ENCODE results near the gene FAM9C. TPM values are rescaled to one million over a fixed set of nuclear protein-coding genes. Genes with fewer than 3 reads are reported as not detected.

The FAM9C gene
- total RNA-seq, 1 experiment from 2014 or later = not detected

DNA sequence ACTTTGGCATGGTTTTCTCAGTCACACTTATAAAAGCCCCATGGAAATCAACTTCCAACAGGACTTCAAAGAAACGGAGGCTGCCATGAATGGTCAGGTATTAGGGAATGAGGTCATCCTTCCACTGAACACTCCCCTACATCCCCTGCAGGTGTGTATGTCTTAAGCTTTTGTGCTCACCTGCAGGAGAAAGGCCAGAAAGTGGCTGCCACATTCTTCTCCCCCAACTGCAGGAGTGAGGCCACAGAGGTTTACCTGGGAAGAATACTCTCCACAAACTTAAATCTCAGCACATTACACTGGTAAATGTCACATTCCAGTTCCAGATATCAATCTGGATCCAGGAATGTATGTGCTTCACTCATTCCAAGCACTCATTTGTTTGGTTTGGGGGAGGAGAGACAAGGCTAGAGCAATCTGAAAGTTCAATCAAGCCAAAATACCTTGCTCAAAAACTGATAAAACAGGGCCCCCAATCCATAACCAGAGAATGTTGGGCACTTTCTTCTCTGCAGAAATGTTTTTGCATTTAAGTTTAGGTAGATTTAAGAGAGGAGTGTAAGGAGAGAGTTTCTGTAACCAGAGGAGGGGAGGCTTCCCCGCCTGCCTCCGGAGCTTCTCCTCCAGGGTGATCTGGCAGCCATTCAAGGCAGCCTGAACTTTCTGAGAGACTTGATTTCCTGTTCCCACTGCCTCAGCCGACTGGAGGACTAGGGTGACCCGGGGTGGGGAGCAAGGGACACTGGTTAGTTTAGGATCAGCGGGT is 15.4 kb downstream of the FAM9C start:
- BruUV-seq (replicated peaks) = no TSS peak
- TF ChIP-seq TCF7L2 (IDR thresholded peaks at IDR 0.05; ENCODE audit: borderline replicate concordance, extremely low read depth, insufficient read depth, insufficient read length) (peak; percentile 77), CBX3 (IDR thresholded peaks at IDR 0.05; ENCODE audit: low read depth) (no peak), RAD21 (IDR thresholded peaks at IDR 0.05; ENCODE audit: low read depth) (no peak), ATF3 (IDR thresholded peaks at IDR 0.05) (no peak), EGR1 (IDR thresholded peaks at IDR 0.05; ENCODE audit: low read depth) (no peak), SP1 (IDR thresholded peaks at IDR 0.05; ENCODE audit: low read depth) (0 out of 2 replicates have a peak, but pooled peaks have one; percentile 17)
- ChIA-PET RAD21 (ENCODE audit: low non-redundant PET in 1 of 2, low total read pairs in 2 of 2, uncharacterized antibody in 2 of 2, unreplicated experiment in 2 of 2) (no interaction called here), POLR2A (no interaction called here), CTCF (no interaction called here)
- Histone ChIP-seq H3K4me1 (ENCODE audit: control insufficient read depth in 1 of 2, insufficient read depth in 2 of 2, low read length in 2 of 2) (peaks cover 18 to 24% of the 10 kb centered on the region in 2 experiments), H3K4me3 (replicated peaks in 1 of 2; ENCODE audit: low read depth in 1 of 2, low read length in 2 of 2) (peak overlapping the region in 1 of 2 experiments; percentile 38; a peak in 2 of 4 replicates), H3K9ac (ENCODE audit: low read length) (peak overlapping the region; percentile 29; the same call in 1 of the 2 replicates), H3K9me2 (ENCODE audit: insufficient read depth) (no peaks in the 10 kb centered on the region), H3K27ac (ENCODE audit: low read depth, low read length) (peak overlapping the region; percentile 73), H3K27me3 (ENCODE audit: insufficient read depth, low read length) (no peaks in the 10 kb centered on the region), H2AFZ (ENCODE audit: low read depth, low read length, poor library complexity, severe bottlenecking) (peak overlapping the region; percentile 18), H4K20me1 (ENCODE audit: insufficient read depth) (no peaks in the 10 kb centered on the region), H3K79me2 (ENCODE audit: insufficient read depth, low read length) (no peaks in the 10 kb centered on the region), H3K36me3 (ENCODE audit: control insufficient read depth in 1 of 2, insufficient read depth in 2 of 2, low read length in 2 of 2) (no peaks in the 10 kb centered on the region), H3K9me3 (ENCODE audit: control insufficient read depth in 1 of 2, insufficient read depth in 1 of 2, low read depth in 1 of 2, low read length in 2 of 2) (no peaks in the 10 kb centered on the region), H3K4me2 (ENCODE audit: low read length) (peak overlapping the region; percentile 71)
- DNase-seq (ENCODE audit: low read depth, low spot score) (no peak), ATAC-seq (peak; percentile 83)
- intact Hi-C loops (cut with micrococcal nuclease) = no loop called here

- H3K4me3 ChIP-seq (replicated peaks in 1 of 2; ENCODE audit: low read depth in 1 of 2, low read length in 2 of 2) = no peak overlapping the region
- H3K27ac ChIP-seq (ENCODE audit: low read depth, low read length) = no peak overlapping the region
- ChIA-PET CTCF (no interaction called here), POLR2A (no interaction called here), RAD21 (ENCODE audit: low non-redundant PET in 1 of 2, low total read pairs in 2 of 2, uncharacterized antibody in 2 of 2, unreplicated experiment in 2 of 2) (no interaction called here)
- H3K9ac ChIP-seq (ENCODE audit: low read length) = no peak overlapping the region
- no peak for ATAC-seq
- no peaks in the 10 kb centered on the region for H3K27me3 ChIP-seq (ENCODE audit: insufficient read depth, low read length)
- peaks cover 18 to 24% of the 10 kb centered on the region in 2 experiments for H3K4me1 ChIP-seq (ENCODE audit: control insufficient read depth in 1 of 2, insufficient read depth in 2 of 2, low read length in 2 of 2)
- H3K9me2 ChIP-seq (ENCODE audit: insufficient read depth) = no peaks in the 10 kb centered on the region
- H3K9me3 ChIP-seq (ENCODE audit: control insufficient read depth in 1 of 2, insufficient read depth in 1 of 2, low read depth in 1 of 2, low read length in 2 of 2) = no peaks in the 10 kb centered on the region
- no peak for DNase-seq (ENCODE audit: low read depth, low spot score)
- TF ChIP-seq EZH2 (IDR thresholded peaks at IDR 0.05) (no peak), FOSL1 (IDR thresholded peaks at IDR 0.05; ENCODE audit: low read depth) (no peak)
- no peak overlapping the region for H2AFZ ChIP-seq (ENCODE audit: low read depth, low read length, poor library complexity, severe bottlenecking)
- no peak overlapping the region for H3K4me2 ChIP-seq (ENCODE audit: low read length)
- H3K36me3 ChIP-seq (ENCODE audit: control insufficient read depth in 1 of 2, insufficient read depth in 2 of 2, low read length in 2 of 2) = no peaks in the 10 kb centered on the region
- intact Hi-C loops (cut with micrococcal nuclease) = no loop called here
- H4K20me1 ChIP-seq (ENCODE audit: insufficient read depth) = no peaks in the 10 kb centered on the region
- no peaks in the 10 kb centered on the region for H3K79me2 ChIP-seq (ENCODE audit: insufficient read depth, low read length)
- BruUV-seq (replicated peaks) = no TSS peak
Measured at GRCh38 chrX:13026877-13027652, 17.4 kb downstream of the FAM9C start.
